Liver (tissue), 9 donors: ENCODE data around the gene C9orf72. TPM values are rescaled to one million over a fixed set of nuclear protein-coding genes. Genes with fewer than 3 reads are reported as not detected.

Experiments
- DNase-seq: peaks from one replicate; pipeline ENCODE4 v3.0.0-alpha.2; 2017; ENCODE audit warnings: low spot score
- H3K27ac ChIP-seq, 2 donors: one replicate each; pipeline ENCODE4 v1.7.0; 2013; ENCODE audit warnings: inconsistent platforms in 2 of 2, low read length in 2 of 2, control low read depth in 1 of 2, low read depth in 1 of 2, mild to moderate bottlenecking in 1 of 2
- H3K27me3 ChIP-seq, 4 donors: one replicate each; pipeline versions ENCODE4 v1.6.1 to v1.7.0; 2013; ENCODE audit warnings: low read length in 3 of 4, inconsistent platforms in 1 of 4, mild to moderate bottlenecking in 1 of 4, moderate library complexity in 1 of 4; ENCODE audit not compliant: control insufficient read depth in 4 of 4, insufficient read depth in 4 of 4
- H3K36me3 ChIP-seq, 4 donors: one replicate each; pipeline versions ENCODE4 v1.6.1 to v1.7.0; 2013; ENCODE audit warnings: low read length in 3 of 4, mild to moderate bottlenecking in 3 of 4, low read depth in 1 of 4, moderate library complexity in 1 of 4; ENCODE audit not compliant: control insufficient read depth in 4 of 4, insufficient read depth in 3 of 4
- H3K4me1 ChIP-seq, 4 donors: one replicate each; pipeline versions ENCODE4 v1.6.1 to v1.7.0; 2013; ENCODE audit warnings: low read length in 3 of 4, mild to moderate bottlenecking in 3 of 4, moderate library complexity in 1 of 4; ENCODE audit not compliant: control insufficient read depth in 4 of 4, insufficient read depth in 4 of 4
- H3K4me3 ChIP-seq, 3 donors: one replicate each; pipeline versions ENCODE4 v1.6.1 to v1.7.0; 2013; ENCODE audit warnings: low read length in 3 of 3, control low read depth in 1 of 3, low read depth in 1 of 3, mild to moderate bottlenecking in 1 of 3
- H3K9ac ChIP-seq, 2 donors: one replicate each; pipeline ENCODE4 v1.7.0; 2013; ENCODE audit warnings: low read length in 2 of 2, mild to moderate bottlenecking in 2 of 2, moderate library complexity in 2 of 2, control low read depth in 1 of 2, low read depth in 1 of 2
- H3K9me3 ChIP-seq, 4 donors: one replicate each; pipeline versions ENCODE4 v1.6.1 to v1.7.0; 2013; ENCODE audit warnings: low read length in 3 of 4; ENCODE audit not compliant: control insufficient read depth in 4 of 4
- CTCF ChIP-seq: fragments of 150-350 bp; IDR thresholded peaks from 2 replicates; pipeline ENCODE4 v1.5.1; 2017; ENCODE audit warnings: improper control_type of control experiment, low read depth, low read length; ENCODE audit not compliant: missing input control
- EGR1 ChIP-seq, 2 donors: IDR thresholded peaks; 2 replicates each; pipeline ENCODE4 v1.6.1; 2016 to 2018; ENCODE audit warnings: antibody characterized with exemption in 2 of 2, low read depth in 2 of 2
- FOXA1 ChIP-seq: IDR thresholded peaks from 2 replicates; pipeline ENCODE4 v1.6.1; 2016; ENCODE audit warnings: antibody characterized with exemption
- FOXA2 ChIP-seq: IDR thresholded peaks from 2 replicates; pipeline ENCODE4 v1.6.1; 2016; ENCODE audit warnings: antibody characterized with exemption
- GABPA ChIP-seq, 2 donors: IDR thresholded peaks in 1 of 2; conservative IDR thresholded peaks in 1 of 2; 2 replicates each; pipeline ENCODE4 v1.6.1; 2016; ENCODE audit warnings: antibody characterized with exemption in 2 of 2, mild to moderate bottlenecking in 1 of 2, moderate library complexity in 1 of 2
- HNF4A ChIP-seq, 2 donors: conservative IDR thresholded peaks; 2 replicates each; pipeline ENCODE4 v1.6.1; 2016; ENCODE audit warnings: antibody characterized with exemption in 2 of 2, mild to moderate bottlenecking in 2 of 2
- HNF4G ChIP-seq: IDR thresholded peaks from 2 replicates; pipeline ENCODE4 v1.6.1; 2016; ENCODE audit warnings: antibody characterized with exemption
- JUND ChIP-seq, 2 donors: IDR thresholded peaks; 2 replicates each; pipeline ENCODE4 v1.6.1; 2016; ENCODE audit warnings: antibody characterized with exemption in 2 of 2
- MAX ChIP-seq: IDR thresholded peaks from 2 replicates; pipeline ENCODE4 v1.6.1; 2016; ENCODE audit warnings: antibody characterized with exemption
- NR2F2 ChIP-seq: IDR thresholded peaks from 2 replicates; pipeline ENCODE4 v1.6.1; 2016; ENCODE audit warnings: antibody characterized with exemption
- RXRA ChIP-seq, 2 donors: IDR thresholded peaks; 2 replicates each; pipeline ENCODE4 v1.6.1; 2017 to 2018; ENCODE audit warnings: antibody characterized with exemption in 2 of 2, mild to moderate bottlenecking in 1 of 2
- SP1 ChIP-seq: IDR thresholded peaks from 2 replicates; pipeline ENCODE4 v1.6.1; 2018; ENCODE audit warnings: antibody characterized with exemption, mild to moderate bottlenecking
- TAF1 ChIP-seq: conservative IDR thresholded peaks from 2 replicates; pipeline ENCODE4 v1.6.1; 2016; ENCODE audit warnings: antibody characterized with exemption, mild to moderate bottlenecking
- YY1 ChIP-seq: IDR thresholded peaks from 2 replicates; pipeline ENCODE4 v1.6.1; 2016; ENCODE audit warnings: antibody characterized with exemption, mild to moderate bottlenecking
- ZBTB33 ChIP-seq: IDR thresholded peaks from 2 replicates; pipeline ENCODE4 v1.6.1; 2016; ENCODE audit warnings: antibody characterized with exemption
- WGBS: extraction: QIAGEN DNeasy Blood & Tissue Kit; methylation state at CpG from one replicate; pipeline ENCODE4 v1.1.7; 2013; 5-methylcytosine and 5-hydroxymethylcytosine counted together
- polyA plus RNA-seq, 2 donors: library from polyadenylated mRNA; stranded (reverse) in 1 of 2; unstranded in 1 of 2; fragments of 200-250 nt in 1 of 2; fragments of >200 nt in 1 of 2; fragmentation: Nextera tagmentation in 1 of 2; extraction: Ambion mirVana in 1 of 2; gene quantifications; one replicate each; pipeline versions ENCODE4 v1.2.1 to v1.2.3, GENCODE V29; 2013 to 2015
- total RNA-seq, 2 donors: library from RNA; depleted of rRNA; stranded (reverse); fragments of >200 nt; gene quantifications; one replicate each; pipeline ENCODE4 v1.2.3, GENCODE V29; 2014
- donor health status: healthy.
- donor health status: healthy.
- donor health status: healthy.
- donor health status: healthy.
- donor health status: healthy.

Gene C9orf72
- total and polyA plus RNA-seq, 4 donors = 2.8 to 14.1 (median 8.6) TPM

GRCh38 chr9:27582794-27583193 lies 9.5 kb upstream of the C9orf72 start:
- no peaks in the 10 kb centered on the region for H3K9me3 ChIP-seq
- no peaks in the 10 kb centered on the region for H3K36me3 ChIP-seq
- WGBS = 79% methylated on average over 2 of the region's 2 CpGs
- no peak for DNase-seq
- H3K4me1 ChIP-seq = no peaks in the 10 kb centered on the region
- H3K27ac ChIP-seq = no peak overlapping the region
- no peak for TF ChIP-seq ZBTB33
- no peak overlapping the region for H3K9ac ChIP-seq
- H3K4me3 ChIP-seq = no peak overlapping the region
- no peaks in the 10 kb centered on the region for H3K27me3 ChIP-seq

- Histone ChIP-seq H3K9ac (no peak overlapping the region), H3K27ac (no peak overlapping the region), H3K4me1 (no peaks in the 10 kb centered on the region), H3K4me3 (no peak overlapping the region), H3K36me3 (no peaks in the 10 kb centered on the region), H3K27me3 (no peaks in the 10 kb centered on the region), H3K9me3 (no peaks in the 10 kb centered on the region)
- no peak for DNase-seq
- 93% methylated on average over 1 of the region's 1 CpG for WGBS
- no peak for TF ChIP-seq CTCF
- TF ChIP-seq MAX = no peak
- TF ChIP-seq RXRA (IDR thresholded peaks at IDR 0.05) = no peak
- TF ChIP-seq TAF1 = no peak
- no peak for TF ChIP-seq JUND (IDR thresholded peaks at IDR 0.05)
- TF ChIP-seq GABPA (IDR thresholded peaks at IDR 0.05 in 1 of 2, conservative IDR thresholded peaks at IDR 0.05 in 1 of 2) = no peak
- TF ChIP-seq HNF4G = no peak
- no peak for TF ChIP-seq HNF4A (conservative IDR thresholded peaks at IDR 0.05)
- TF ChIP-seq FOXA2 = no peak
- TF ChIP-seq NR2F2 = no peak
- TF ChIP-seq YY1 = no peak
- no peak for TF ChIP-seq EGR1 (IDR thresholded peaks at IDR 0.05; ENCODE audit: low read depth in 2 of 2)
- TF ChIP-seq SP1 = no peak
- TF ChIP-seq FOXA1 = no peak
These were observed 8.5 kb upstream of the C9orf72 start for GRCh38 chr9:27581826-27582225.
